ENCODE measurements around the gene ZNF276. TPM values are rescaled to one million over a fixed set of nuclear protein-coding genes. Genes with fewer than 3 reads are reported as not detected.
A peak's percentile ranks its signal among the peaks of the same experiment; 100 is the strongest.

Gene ZNF276
- total and polyA plus RNA-seq, 2 of the 8 experiments (the other 6 are each of a cell fraction or from before 2014, with no cell fraction given): 6.4 to 9.3 TPM

- TF ChIP-seq, protein P1, sequence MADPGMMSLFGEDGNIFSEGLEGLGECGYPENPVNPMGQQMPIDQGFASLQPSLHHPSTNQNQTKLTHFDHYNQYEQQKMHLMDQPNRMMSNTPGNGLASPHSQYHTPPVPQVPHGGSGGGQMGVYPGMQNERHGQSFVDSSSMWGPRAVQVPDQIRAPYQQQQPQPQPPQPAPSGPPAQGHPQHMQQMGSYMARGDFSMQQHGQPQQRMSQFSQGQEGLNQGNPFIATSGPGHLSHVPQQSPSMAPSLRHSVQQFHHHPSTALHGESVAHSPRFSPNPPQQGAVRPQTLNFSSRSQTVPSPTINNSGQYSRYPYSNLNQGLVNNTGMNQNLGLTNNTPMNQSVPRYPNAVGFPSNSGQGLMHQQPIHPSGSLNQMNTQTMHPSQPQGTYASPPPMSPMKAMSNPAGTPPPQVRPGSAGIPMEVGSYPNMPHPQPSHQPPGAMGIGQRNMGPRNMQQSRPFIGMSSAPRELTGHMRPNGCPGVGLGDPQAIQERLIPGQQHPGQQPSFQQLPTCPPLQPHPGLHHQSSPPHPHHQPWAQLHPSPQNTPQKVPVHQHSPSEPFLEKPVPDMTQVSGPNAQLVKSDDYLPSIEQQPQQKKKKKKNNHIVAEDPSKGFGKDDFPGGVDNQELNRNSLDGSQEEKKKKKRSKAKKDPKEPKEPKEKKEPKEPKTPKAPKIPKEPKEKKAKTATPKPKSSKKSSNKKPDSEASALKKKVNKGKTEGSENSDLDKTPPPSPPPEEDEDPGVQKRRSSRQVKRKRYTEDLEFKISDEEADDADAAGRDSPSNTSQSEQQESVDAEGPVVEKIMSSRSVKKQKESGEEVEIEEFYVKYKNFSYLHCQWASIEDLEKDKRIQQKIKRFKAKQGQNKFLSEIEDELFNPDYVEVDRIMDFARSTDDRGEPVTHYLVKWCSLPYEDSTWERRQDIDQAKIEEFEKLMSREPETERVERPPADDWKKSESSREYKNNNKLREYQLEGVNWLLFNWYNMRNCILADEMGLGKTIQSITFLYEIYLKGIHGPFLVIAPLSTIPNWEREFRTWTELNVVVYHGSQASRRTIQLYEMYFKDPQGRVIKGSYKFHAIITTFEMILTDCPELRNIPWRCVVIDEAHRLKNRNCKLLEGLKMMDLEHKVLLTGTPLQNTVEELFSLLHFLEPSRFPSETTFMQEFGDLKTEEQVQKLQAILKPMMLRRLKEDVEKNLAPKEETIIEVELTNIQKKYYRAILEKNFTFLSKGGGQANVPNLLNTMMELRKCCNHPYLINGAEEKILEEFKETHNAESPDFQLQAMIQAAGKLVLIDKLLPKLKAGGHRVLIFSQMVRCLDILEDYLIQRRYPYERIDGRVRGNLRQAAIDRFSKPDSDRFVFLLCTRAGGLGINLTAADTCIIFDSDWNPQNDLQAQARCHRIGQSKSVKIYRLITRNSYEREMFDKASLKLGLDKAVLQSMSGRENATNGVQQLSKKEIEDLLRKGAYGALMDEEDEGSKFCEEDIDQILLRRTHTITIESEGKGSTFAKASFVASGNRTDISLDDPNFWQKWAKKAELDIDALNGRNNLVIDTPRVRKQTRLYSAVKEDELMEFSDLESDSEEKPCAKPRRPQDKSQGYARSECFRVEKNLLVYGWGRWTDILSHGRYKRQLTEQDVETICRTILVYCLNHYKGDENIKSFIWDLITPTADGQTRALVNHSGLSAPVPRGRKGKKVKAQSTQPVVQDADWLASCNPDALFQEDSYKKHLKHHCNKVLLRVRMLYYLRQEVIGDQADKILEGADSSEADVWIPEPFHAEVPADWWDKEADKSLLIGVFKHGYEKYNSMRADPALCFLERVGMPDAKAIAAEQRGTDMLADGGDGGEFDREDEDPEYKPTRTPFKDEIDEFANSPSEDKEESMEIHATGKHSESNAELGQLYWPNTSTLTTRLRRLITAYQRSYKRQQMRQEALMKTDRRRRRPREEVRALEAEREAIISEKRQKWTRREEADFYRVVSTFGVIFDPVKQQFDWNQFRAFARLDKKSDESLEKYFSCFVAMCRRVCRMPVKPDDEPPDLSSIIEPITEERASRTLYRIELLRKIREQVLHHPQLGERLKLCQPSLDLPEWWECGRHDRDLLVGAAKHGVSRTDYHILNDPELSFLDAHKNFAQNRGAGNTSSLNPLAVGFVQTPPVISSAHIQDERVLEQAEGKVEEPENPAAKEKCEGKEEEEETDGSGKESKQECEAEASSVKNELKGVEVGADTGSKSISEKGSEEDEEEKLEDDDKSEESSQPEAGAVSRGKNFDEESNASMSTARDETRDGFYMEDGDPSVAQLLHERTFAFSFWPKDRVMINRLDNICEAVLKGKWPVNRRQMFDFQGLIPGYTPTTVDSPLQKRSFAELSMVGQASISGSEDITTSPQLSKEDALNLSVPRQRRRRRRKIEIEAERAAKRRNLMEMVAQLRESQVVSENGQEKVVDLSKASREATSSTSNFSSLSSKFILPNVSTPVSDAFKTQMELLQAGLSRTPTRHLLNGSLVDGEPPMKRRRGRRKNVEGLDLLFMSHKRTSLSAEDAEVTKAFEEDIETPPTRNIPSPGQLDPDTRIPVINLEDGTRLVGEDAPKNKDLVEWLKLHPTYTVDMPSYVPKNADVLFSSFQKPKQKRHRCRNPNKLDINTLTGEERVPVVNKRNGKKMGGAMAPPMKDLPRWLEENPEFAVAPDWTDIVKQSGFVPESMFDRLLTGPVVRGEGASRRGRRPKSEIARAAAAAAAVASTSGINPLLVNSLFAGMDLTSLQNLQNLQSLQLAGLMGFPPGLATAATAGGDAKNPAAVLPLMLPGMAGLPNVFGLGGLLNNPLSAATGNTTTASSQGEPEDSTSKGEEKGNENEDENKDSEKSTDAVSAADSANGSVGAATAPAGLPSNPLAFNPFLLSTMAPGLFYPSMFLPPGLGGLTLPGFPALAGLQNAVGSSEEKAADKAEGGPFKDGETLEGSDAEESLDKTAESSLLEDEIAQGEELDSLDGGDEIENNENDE (IDR thresholded peaks at IDR 0.05; ENCODE audit: insufficient replicate concordance, low read length): no peak
- TF ChIP-seq NANOG (IDR thresholded peaks at IDR 0.05; ENCODE audit: insufficient read depth, low read depth, low read length, poor library complexity, severe bottlenecking) (no peak), SP1 (IDR thresholded peaks at IDR 0.05; ENCODE audit: low read depth, low read length) (peak; percentile 77; the same call in 1 of the 2 replicates), SP4 (IDR thresholded peaks at IDR 0.05; ENCODE audit: low read length) (0 out of 2 replicates have a peak, but pooled peaks have one; percentile 40), POLR2AphosphoS5 (IDR thresholded peaks at IDR 0.05; ENCODE audit: low read depth, low read length) (peak; percentile 73), MAX (IDR thresholded peaks at IDR 0.05) (peak; percentile 91), CBX8 (IDR thresholded peaks at IDR 0.05; ENCODE audit: borderline replicate concordance, low read depth, low read length) (no peak), HDAC2 (IDR thresholded peaks at IDR 0.05; ENCODE audit: borderline replicate concordance in 1 of 2, low read depth in 2 of 2, low read length in 2 of 2) (no peak)
- TF ChIP-seq, protein P2, sequence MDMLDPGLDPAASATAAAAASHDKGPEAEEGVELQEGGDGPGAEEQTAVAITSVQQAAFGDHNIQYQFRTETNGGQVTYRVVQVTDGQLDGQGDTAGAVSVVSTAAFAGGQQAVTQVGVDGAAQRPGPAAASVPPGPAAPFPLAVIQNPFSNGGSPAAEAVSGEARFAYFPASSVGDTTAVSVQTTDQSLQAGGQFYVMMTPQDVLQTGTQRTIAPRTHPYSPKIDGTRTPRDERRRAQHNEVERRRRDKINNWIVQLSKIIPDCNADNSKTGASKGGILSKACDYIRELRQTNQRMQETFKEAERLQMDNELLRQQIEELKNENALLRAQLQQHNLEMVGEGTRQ (IDR thresholded peaks at IDR 0.05; ENCODE audit: low read length): peak; percentile 97
These were observed 21.2 kb upstream of the ZNF276 start (continued) for GRCh38 chr16:89700100-89700648.

All from H1 (cell line).